HFF-Myc (cell line): ENCODE measurements around the gene SMARCA4.
A peak's percentile ranks its signal among the peaks of the same experiment; 100 is the strongest.
"Not testable (repeated sequence)": the region's sequence is repeated elsewhere in the genome, so short reads cannot be mapped to it uniquely, and the experiment has no call there.

ENCODE experiments used
- DNase-seq: peaks from one replicate; pipeline ENCODE4 v3.0.0-alpha.2; 2011; ENCODE audit warnings: low read depth; ENCODE audit errors: extremely low read depth
- H3K4me3 ChIP-seq: replicated peaks from 2 replicates; pipeline ENCODE4 v1.5.1; 2011; ENCODE audit warnings: low read depth, mild to moderate bottlenecking, control low read depth, low read length
- TF ChIP-seq, protein P1 (sequence below): IDR thresholded peaks from 2 replicates; pipeline ENCODE4 v1.5.1; 2012; ENCODE audit warnings: mild to moderate bottlenecking, low read depth, low read length, control low read depth; ENCODE audit errors: missing control alignments

SMARCA4 gene

GRCh38 chr19:11078893-11079292 is 118.1 kb downstream of the SMARCA4 start:
- no peak overlapping the region for H3K4me3 ChIP-seq
- DNase-seq, result no peak
- TF ChIP-seq, protein P1, sequence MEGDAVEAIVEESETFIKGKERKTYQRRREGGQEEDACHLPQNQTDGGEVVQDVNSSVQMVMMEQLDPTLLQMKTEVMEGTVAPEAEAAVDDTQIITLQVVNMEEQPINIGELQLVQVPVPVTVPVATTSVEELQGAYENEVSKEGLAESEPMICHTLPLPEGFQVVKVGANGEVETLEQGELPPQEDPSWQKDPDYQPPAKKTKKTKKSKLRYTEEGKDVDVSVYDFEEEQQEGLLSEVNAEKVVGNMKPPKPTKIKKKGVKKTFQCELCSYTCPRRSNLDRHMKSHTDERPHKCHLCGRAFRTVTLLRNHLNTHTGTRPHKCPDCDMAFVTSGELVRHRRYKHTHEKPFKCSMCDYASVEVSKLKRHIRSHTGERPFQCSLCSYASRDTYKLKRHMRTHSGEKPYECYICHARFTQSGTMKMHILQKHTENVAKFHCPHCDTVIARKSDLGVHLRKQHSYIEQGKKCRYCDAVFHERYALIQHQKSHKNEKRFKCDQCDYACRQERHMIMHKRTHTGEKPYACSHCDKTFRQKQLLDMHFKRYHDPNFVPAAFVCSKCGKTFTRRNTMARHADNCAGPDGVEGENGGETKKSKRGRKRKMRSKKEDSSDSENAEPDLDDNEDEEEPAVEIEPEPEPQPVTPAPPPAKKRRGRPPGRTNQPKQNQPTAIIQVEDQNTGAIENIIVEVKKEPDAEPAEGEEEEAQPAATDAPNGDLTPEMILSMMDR, result no peak

DNA sequence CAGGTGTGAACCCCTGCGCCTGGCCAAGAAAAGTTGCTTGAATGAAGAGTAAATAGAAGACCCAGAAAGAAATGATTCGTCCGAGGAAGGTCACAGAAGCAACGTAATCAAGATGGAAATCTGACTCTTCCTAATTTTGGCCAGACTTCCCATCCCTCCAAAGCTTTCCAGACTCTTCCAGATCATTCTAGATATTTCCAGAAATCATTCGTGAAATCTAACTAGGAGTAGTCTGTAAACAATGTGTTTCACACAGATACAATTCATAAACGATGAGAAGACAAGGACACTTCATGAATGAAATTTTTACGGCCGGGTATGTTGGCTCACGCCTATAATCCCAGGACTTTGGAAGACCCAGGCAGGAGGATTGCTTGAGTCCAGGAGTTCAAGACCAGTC is 119.2 kb downstream of the SMARCA4 start:
- DNase-seq, result no peak
- TF ChIP-seq, protein P1, result no peak
- no peak overlapping the region for H3K4me3 ChIP-seq

- no peak overlapping the region for H3K4me3 ChIP-seq
- TF ChIP-seq, protein P1, result no peak
- no peak for DNase-seq
Observed at GRCh38 chr19:11087870-11088505, 127.2 kb downstream of the SMARCA4 start.

DNA sequence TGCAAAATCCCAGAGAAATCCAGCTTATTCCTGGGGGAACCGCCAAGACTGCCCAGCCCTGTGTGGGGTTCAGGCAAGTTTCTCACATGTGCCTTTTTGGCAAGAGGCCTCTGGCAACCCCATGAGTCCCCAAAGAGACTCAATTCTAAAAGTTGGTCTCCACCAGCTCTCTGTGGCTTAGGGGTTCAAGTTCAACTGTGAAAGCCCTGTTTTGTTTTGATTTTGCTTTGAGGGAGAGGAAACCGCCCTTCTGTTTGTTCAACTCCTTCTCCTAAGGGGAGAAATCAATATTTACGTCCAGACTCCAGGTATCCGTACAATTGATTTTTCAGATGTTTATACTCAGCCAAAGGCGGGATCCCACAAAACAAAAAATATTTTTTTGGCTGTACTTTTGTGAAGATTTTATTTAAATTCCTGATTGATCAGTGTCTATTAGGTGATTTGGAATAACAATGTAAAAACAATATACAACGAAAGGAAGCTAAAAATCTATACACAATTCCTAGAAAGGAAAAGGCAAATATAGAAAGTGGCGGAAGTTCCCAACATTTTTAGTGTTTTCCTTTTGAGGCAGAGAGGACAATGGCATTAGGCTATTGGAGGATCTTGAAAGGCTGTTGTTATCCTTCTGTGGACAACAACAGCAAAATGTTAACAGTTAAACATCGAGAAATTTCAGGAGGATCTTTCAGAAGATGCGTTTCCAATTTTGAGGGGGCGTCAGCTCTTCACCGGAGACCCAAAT is 127.8 kb downstream of the SMARCA4 start:
- peak overlapping the region; percentile 93 for H3K4me3 ChIP-seq
- TF ChIP-seq, protein P1, result no peak
- DNase-seq, result no peak

- TF ChIP-seq, protein P1, result no peak
- peak within 1 kb of the TSS; percentile 93 for H3K4me3 ChIP-seq
- DNase-seq, result peak; percentile 87
Observed at GRCh38 chr19:11089254-11090013, 128.6 kb downstream of the SMARCA4 start, which contains the start of gene LDLR. LDLR (plus strand) TSS chr19:11089463; CDS start chr19:11089549, 86 bp downstream.

- DNase-seq, result not testable (repeated sequence)
- peak overlapping the region; percentile 93 for H3K4me3 ChIP-seq
Observed at GRCh38 chr19:11090014-11090263, 129.1 kb downstream of the SMARCA4 start.
